Hematopoietic multipotent progenitor cell treated with erythropoietin and hydrocortisone succinate and interleukin-3 and kit ligand, for 15 days (in vitro differentiated cells): ENCODE measurements around the gene KLHL21.
"Not testable (repeated sequence)": the region's sequence is repeated elsewhere in the genome, so short reads cannot be mapped to it uniquely, and the experiment has no call there.

Experiments
- DNase-seq: peaks from one replicate; pipeline ENCODE4 v3.0.0-alpha.2; 2015; ENCODE audit warnings: low spot score

The KLHL21 gene

DNA sequence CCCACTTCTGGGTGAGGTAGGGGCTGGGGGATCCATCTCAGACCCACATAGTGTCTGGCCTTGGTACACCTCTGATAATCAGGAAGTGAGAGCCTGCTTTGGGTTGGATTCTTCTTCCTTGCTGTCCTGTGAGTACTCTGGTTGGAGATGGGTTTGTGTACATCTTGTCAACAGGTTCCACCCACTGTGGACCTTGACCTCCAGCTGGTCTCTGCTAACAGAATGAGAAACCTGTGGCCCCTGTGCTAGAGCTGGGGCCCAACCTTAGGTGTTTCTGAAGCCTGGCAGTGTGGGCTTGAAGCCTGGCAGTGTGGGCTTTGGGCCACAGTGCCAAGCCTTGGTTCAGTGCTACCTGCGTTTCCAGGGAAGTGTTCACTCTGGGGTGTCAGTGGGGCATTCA, 20.3 kb downstream of the KLHL21 start:
- no peak for DNase-seq

- no peak for DNase-seq
Measured at GRCh38 chr1:6581561-6582305, 20.9 kb downstream of the KLHL21 start.

DNA sequence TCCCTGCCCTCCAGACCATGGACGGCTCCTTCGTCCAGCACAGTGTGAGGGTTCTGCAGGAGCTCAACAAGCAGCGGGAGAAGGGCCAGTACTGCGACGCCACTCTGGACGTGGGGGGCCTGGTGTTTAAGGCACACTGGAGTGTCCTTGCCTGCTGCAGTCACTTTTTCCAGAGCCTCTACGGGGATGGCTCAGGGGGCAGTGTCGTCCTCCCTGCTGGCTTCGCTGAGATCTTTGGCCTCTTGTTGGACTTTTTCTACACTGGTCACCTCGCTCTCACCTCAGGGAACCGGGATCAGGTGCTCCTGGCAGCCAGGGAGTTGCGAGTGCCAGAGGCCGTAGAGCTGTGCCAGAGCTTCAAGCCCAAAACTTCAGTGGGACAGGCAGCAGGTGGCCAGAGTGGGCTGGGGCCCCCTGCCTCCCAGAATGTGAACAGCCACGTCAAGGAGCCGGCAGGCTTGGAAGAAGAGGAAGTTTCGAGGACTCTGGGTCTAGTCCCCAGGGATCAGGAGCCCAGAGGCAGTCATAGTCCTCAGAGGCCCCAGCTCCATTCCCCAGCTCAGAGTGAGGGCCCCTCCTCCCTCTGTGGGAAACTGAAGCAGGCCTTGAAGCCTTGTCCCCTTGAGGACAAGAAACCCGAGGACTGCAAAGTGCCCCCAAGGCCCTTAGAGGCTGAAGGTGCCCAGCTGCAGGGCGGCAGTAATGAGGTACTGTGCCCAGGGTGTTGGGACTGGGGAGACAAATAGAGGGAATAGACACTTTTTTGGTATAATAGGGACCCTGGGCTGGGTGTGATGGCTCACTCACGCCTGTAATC, 21.9 kb downstream of the KLHL21 start:
- DNase-seq, result no peak

GRCh38 chr1:6580119-6580592, 22.5 kb downstream of the KLHL21 start:
- DNase-seq, result no peak

DNA sequence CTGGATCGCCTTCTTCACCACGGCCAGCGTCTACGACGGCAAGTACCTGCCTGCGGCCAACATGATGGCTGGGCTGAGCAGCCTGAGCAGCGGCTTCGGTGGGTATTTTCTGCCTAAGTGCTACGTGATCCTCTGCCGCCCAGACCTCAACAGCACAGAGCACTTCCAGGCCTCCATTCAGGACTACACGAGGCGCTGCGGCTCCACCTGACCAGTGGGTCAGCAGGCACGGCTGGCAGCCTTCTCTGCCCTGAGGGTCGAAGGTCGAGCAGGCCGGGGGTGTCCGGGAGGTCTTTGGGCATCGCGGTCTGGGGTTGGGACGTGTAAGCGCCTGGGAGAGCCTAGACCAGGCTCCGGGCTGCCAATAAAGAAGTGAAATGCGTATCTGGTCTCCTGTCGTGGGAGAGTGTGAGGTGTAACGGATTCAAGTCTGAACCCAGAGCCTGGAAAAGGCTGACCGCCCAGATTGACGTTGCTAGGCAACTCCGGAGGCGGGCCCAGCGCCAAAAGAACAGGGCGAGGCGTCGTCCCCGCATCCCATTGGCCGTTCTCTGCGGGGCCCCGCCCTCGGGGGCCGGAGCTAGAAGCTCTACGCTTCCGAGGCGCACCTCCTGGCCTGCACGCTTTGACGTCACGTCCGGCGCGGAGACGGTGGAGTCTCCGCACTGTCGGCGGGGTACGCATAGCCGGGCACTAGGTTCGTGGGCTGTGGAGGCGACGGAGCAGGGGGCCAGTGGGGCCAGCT, 23.1 kb downstream of the KLHL21 start, which contains the start of gene ZBTB48:
Gene ZBTB48, plus strand, starts transcription at position 621 of the 745 bp plus-strand sequence. CDS start 616 bp downstream, outside the sequence.
- DNase-seq, result peak; percentile 99

DNA sequence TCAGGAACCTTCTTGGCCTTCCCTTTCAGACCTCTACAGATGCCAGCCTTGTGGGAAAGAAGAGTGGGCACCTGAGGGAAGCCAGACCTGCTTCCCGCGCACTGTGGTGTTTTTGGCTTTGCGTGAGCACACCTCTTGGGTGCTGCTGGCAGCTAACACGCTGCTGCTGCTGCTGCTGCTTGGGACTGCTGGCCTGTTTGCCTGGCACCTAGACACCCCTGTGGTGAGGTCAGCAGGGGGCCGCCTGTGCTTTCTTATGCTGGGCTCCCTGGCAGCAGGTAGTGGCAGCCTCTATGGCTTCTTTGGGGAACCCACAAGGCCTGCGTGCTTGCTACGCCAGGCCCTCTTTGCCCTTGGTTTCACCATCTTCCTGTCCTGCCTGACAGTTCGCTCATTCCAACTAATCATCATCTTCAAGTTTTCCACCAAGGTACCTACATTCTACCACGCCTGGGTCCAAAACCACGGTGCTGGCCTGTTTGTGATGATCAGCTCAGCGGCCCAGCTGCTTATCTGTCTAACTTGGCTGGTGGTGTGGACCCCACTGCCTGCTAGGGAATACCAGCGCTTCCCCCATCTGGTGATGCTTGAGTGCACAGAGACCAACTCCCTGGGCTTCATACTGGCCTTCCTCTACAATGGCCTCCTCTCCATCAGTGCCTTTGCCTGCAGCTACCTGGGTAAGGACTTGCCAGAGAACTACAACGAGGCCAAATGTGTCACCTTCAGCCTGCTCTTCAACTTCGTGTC, 23.9 kb downstream of the KLHL21 start:
- no peak for DNase-seq

DNA sequence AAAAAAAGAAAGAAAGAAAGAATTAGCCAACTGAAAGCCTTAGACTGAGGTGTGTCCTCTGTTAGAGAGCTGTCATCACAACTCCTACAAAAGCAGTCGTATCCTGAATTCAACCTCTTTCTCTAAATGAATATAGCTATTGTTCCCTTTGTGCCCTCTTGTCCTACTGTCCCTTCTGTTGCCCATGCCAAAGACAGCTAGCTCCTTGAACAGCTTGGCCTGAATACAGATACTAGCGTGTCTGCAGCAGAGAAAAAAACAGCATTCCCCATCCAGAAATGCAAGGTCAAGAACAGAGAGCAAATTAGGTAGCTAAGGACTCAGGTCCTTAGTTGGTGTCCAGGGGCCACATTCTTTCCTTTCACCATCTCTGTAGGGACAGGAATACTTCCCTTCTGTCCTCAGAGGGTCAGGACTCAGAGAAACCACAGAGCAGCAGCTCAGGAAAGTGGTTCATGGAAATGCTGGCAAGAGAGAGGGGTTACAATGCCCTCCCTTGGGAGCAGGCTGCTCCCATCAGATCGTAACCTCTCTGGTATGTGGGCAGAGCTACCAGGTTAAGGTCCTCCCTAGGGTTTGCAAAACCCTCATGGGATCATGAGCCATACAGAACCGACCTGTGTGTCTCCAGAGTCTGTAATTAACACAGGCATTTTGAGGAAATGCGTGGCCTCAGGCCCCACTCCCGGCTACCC, 24.7 kb downstream of the KLHL21 start:
- no peak for DNase-seq

GRCh38 chr1:6574818-6575217, 27.9 kb downstream of the KLHL21 start:
- no peak for DNase-seq

DNA sequence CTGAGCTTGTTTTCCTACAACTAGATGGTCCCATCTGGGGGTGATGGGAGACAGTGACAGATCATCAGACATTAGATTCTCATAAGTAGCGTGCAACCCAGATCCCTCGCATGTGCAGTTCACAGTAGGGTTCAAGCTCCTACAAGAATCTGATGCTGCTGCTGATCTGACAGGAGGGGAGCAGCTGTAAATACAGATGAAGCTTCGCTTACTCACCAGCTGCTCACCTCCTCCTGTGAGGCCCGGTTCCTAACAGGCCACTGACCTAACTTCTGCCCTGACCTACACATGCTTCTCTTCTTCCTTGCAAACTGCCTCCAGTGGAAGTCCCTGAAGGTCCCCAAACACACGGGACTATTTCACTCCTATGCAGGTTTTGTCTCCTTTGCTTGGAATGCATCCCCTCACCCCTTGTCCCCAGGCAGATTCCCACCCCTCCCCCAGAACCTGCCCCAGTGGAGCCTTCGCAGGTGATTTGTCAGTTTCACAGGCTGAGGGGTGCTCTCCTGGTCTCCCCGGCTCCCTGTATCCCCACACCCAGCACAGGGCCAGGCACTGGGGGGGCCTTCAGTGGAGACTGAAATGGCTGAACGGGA, 28.5 kb downstream of the KLHL21 start:
- DNase-seq, result no peak

- DNase-seq, result no peak
Measured at GRCh38 chr1:6572653-6573383, 29.9 kb downstream of the KLHL21 start.

DNA sequence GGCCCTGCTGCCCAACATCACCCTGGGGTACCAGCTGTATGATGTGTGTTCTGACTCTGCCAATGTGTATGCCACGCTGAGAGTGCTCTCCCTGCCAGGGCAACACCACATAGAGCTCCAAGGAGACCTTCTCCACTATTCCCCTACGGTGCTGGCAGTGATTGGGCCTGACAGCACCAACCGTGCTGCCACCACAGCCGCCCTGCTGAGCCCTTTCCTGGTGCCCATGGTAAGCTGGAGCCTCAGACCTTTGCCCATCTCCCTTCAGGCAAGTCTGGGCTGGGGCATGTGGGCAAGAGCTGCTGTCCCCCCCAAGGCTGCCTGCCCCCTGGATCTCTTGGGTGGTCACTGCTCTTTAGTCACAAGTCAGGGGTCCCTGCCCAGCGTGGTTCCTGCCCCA, 31.7 kb downstream of the KLHL21 start:
- no peak for DNase-seq

DNA sequence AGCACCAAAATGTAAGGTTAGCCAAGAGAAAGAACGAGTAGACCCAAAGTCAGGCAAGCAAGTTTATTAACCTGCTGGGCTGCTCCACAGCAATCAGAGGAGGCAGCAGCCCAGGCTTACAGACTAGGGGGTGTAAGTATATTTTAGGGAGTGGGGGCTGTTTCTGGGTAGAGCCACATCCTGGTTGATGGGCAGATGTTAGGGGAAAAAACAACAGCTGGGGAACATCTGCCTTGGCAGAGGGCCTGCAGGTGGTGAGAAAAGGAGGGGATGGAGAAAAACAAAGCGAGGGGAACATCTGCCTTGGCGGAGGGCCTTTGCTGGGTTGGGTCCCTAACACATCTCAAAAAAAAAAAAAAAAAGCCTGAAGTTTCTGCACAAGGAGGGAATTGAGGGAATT, 32.6 kb downstream of the KLHL21 start:
- no peak for DNase-seq

GRCh38 chr1:6569033-6569432, 33.6 kb downstream of the KLHL21 start:
- DNase-seq, result no peak

GRCh38 chr1:6560267-6560666, 42.4 kb downstream of the KLHL21 start:
- no peak for DNase-seq

GRCh38 chr1:6559161-6559560, 43.5 kb downstream of the KLHL21 start:
- not testable (repeated sequence) for DNase-seq

- no peak for DNase-seq
Measured at GRCh38 chr1:6557597-6557996, 45.1 kb downstream of the KLHL21 start.

DNA sequence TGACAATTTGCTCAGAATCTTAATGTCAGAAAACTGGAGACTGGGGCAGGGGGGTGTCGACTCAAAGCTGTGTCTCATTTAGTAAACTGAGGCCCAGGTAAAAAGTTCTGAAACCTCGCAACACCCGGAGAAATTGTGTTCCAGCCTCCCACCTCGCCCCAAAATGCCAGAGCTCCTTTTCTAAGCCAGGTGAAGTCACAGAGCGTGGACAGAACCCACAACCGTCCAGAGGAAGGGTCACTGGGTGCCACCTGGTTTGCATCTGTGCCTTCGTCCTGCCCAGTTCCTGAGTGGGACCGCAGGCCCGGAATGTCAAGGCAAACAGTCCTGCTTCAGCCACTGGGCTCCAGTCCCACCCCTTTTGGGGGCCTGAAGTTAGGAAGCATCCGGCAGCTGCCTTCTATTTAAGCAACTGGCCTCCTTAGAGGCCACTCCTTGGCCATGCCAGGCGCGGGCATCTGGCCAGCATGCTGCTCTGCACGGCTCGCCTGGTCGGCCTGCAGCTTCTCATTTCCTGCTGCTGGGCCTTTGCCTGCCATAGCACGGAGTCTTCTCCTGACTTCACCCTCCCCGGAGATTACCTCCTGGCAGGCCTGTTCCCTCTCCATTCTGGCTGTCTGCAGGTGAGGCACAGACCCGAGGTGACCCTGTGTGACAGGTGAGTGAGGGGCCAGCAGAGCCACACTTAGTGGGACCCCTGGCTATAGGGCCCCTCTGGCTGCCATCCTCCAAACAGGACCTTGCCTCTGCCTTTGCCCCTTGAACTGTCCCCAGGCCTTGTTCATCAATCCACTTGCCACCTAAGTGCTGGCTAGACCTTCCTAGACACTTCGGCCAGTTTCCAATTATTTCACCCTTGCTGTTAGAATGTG, 47.5 kb downstream of the KLHL21 start, which contains the start of gene TAS1R1:
Gene TAS1R1, plus strand, starts transcription at position 401 of the 872 bp plus-strand sequence. Its CDS starts 67 bp downstream, at position 468.
- no peak for DNase-seq

GRCh38 chr1:6554031-6554906, 48.4 kb downstream of the KLHL21 start, which contains the start of gene NOL9:
NOL9 (minus strand) TSS chr1:6554513; CDS start chr1:6554502, 11 bp downstream.
- DNase-seq, result peak; percentile 93
